Stimulated activated CD8-positive, alpha-beta memory T cell treated with anti-CD3 and anti-CD28 coated beads, Interleukin-4, amount 100 ng/mL, for 48 hours (primary cell): ENCODE results near the gene BHLHE23.
"Not testable (repeated sequence)": the region's sequence is repeated elsewhere in the genome, so short reads cannot be mapped to it uniquely, and the experiment has no call there.

Experiments
- DNase-seq: peaks from one replicate; pipeline ENCODE4 v3.0.0-alpha.2; 2020

Gene BHLHE23

DNA sequence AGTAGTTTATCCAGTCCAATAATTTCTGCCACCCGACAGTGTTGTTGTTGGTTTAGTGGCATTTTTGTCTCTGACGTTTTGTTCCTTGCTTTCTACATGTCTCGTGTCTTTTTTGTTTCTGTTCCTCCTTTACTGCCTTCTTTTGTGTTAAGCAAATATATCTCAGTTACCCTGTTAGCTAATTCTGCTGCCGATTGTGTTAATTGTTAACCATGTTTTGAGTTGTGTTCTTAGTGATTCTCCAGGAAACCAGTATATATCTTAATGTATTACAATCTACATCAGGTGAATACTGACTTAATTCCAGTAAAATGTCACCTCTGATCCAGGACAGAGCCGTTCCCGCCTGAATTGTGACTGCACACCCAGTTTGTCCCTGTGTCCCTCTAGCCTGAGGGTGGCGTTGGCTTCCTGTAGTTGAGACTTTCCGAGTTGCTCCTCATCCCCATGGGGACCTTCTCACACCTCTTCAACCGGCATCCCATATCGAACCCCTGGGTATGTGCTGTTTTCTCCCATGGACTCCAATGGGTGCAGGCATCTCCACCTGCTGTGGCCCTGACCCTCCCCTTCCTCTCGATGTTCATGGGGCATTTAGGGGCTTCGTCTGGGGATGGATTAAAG lies 35.8 kb upstream of the BHLHE23 start:
- DNase-seq = no peak

DNA sequence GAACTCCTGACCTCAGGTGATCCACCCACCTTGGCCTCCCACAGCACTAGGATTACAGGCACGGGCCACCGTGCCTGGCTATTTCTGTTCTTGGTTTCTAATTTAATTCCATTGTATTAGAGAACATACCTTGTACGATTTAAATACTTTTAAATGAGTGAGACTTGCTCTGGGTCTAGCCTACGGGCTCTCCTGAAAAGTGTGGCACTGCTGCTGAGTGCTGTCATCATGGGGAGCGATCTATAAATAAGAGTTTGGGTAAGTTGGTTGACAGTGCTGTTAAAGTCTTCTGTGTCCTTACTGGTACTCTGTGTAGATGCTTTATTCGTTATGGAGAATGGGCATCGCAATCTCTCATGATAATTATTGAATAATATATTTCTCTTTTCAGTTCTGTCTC lies 35.0 kb upstream of the BHLHE23 start:
- no peak for DNase-seq

DNA sequence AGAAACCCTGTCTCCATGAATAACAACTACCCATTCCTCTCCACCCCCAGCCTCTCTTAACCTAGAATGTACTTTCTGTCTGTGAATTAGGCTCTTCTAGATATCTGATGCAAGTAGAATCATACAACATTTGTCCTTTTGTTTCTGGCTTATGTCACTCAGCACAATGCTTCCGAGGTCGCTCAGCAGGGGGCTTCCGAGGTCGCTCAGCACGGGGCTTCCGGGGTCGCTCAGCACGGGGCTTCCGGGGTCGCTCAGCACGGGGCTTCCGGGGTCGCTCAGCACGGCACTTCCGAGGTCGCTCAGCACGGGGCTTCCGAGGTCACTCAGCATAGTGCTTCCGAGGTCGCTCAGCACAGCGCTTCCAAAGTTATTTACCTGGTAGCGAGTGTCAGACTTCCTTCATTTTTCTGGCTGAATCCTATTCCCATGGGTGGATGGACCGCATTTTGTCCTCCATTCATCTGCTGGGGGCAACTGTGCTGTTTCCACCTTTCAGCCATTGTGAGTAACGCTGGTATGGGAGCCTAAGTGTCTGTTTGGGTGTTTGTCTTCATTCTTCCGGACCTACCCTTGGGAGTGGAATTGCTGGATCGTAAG lies 31.0 kb upstream of the BHLHE23 start:
- no peak for DNase-seq

DNA sequence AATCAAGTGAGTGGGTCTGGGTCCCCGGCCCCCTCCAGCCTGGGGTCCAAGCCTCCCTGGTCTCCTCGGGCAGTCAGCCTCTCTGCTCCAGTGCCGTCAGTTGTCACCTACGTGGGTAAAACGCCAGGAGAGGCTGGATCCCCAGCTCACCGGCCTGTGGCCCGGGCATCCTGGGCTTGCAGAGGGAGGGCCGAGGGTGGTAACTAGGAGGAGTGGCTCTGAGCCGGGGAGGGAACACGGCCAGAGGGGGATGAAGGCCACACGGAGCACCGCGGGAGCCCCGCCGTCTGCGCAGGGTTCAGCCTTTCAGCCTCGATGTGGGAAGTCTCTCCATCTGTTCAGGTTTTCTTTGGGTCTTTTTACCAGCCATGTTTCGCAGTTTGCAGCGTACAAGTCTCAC lies 29.5 kb upstream of the BHLHE23 start:
- no peak for DNase-seq

DNA sequence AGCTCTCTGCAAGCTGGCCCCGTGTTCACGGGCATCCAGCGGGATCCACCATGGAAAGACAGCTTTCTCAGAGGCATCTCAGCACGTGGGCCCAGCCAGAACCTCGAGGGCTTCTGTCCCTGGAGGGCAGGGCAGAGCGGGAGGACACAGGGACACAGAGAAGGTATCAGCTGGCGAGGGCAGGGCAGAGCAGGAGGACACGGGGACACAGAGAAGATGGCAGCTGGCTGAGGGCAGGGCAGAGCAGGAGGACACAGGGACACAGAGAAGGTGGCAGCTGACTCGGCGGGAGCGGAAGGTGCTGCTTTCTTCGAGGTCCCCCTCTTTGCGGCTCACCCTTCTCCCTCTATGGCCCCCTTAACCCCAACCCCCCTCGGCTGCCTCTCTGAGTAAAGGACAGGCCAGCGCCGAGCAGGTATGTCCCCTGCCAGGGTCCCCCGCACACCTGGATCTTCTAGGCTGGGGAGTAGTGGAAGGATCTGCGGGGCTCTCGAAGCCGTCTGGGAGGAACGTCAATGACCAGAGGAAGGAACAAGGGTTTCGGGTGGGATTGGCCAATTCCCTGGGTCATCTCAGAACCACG lies 28.9 kb upstream of the BHLHE23 start:
- no peak for DNase-seq

DNA sequence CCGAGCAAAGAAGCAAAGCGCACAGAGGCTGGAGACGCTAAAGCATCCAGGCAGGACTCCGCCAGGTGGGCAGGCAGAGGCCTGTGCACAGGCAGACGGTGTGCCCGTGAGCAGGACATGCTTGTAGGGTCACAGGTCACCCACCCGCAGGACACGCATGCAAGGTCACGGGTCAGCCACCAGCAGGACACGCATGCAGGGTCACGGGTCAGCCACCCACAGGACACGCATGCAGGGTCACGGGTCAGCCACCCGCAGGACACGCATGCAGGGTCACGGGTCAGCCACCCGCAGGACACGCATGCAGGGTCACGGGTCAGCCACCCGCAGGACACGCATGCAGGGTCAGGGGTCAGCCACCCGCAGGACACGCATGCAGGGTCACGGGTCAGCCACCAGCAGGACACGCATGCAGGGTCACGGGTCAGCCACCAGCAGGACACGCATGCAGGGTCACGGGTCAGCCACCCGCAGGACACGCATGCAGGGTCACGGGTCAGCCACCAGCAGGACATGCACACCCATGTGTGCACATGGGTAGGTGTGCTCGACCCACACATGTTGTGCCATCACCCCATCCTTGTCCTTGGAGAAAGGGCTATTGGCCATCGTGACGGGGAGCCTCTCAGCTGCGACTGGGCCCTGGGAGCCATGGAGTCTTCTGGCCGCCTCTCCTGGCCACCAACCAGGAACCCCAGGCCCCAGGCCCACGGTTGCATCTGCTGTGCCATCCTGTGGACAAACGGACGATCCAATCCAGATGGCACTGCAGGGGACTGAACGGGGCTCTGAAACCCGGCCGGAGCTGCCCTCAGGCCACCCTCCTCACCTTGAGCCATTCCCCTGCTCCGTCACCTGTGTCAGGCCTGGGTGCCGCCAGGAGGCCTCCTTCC lies 28.2 kb upstream of the BHLHE23 start:
- DNase-seq = not testable (repeated sequence)

DNA sequence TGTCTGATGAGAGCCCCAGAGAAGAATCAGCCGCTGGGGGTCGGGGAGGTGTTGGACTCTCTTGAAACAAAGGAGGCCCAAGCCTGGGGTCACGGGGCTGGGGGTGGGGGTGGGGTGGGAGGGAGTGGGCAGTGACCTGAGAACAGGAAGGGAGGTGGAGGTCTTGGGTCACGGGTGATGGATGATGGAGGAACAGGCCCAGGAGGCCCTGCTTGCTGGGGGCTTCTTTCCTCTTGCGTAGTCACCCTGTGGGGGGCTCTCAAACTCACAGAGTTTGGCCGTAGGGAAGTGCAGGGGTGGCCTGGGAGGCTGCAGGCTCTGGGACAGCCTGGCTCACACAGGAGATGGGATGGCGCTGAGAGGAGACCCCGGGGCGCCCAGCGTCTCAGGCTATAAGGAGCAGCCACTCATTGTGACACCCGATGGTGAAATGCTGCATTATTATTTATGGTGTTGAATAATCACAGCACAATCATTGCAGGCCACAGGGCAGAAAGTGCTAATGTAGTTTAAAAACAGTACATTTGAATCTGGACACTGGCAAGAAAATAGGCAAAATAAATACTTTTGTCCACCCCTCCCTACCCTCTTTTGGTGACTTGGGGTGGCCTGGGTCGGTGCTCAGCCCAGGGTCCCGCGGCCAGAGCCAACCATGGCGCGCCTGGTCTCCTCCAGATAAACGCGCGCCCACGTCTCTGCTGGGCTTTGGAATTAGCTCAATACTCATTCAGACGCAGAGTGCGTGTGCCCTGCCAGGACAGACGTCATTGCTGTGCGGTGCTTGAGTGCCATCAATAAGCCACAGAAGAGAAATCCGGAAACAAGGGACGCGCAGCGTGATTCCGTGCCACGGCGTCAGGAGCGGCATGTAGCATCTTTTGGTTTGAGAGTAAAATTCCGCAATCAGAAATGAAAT lies 27.3 kb upstream of the BHLHE23 start:
- DNase-seq = no peak

DNA sequence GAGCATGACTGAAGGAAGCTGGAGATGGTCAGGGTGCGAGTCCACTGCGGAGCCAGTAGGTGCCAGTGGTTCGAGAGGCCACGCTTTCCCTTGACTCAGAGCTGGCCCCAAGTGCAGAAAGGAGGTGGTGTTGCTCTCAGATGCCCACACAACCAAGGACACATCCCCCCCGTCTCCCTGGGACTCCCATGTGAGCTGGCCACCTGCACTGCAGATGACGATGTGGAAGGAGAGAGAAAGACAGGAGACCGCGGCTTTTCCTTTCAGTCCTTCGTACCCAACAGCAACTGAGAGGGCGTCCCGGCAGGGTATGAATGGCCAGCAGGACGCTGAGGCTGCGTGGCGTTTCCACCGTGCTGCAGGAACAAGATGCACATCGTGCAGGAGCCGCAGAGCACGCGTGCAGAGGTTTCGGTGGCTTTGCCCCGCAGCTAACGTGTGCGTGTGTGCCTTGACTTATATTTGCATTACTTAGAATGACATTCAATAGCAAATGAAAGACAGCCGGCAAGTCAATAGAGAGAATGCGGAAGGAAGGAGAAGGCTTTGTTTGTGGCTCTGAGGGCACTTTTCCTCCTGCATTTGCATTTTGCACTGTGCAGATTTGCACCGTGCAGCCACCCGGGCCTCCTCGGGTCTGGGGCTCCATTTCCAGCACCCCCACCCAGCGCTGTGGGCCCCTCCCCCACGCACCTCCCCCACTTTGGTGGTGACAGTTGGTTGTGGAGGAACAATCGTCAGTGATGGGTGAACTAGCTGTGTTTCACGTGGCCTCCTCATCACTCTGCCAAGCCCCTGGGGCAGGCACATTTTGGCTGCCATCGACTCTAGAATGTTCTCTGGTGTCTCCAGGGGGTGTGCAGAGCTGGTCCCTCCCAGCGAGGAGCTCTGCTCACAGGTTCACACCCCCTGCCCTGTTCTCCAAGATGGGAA lies 26.4 kb upstream of the BHLHE23 start:
- no peak for DNase-seq

DNA sequence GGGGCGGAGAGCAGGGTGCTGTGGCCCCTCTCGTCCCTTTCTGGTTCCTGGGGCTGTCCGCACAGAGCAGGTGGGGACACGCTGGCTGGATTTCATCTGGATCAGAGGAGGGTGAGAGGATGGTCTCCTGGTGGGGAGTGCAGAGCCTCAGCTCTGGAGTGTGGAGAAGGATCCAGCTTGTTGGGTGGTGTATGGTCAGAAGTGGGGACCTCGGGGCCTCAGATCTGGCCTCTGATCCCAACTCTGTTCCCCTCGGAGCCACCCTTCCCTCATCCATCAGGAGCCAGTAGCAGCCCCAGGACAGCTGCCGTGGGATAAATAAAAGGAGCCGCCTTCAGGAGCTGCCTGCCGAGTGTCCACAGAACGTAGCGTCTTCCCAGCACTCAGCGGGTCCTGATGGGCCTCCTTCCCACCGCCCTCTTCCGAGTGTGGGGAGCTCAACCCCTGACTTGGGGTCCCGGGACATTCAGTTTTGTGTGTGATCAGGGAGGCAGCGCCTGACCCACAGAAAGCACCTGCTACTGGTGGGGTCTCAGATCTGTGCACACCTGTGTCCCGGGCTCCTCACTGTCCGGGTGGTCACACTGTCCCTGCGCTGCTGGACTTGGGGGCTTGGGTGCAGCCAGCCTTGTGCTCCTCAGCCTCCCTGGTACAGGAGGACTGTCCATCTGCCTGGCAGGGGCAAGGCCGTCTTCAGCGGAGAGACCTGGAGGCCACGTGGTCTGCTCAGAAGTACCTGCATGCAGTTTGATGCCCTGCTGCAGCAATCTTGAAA lies 25.4 kb upstream of the BHLHE23 start:
- DNase-seq = no peak

DNA sequence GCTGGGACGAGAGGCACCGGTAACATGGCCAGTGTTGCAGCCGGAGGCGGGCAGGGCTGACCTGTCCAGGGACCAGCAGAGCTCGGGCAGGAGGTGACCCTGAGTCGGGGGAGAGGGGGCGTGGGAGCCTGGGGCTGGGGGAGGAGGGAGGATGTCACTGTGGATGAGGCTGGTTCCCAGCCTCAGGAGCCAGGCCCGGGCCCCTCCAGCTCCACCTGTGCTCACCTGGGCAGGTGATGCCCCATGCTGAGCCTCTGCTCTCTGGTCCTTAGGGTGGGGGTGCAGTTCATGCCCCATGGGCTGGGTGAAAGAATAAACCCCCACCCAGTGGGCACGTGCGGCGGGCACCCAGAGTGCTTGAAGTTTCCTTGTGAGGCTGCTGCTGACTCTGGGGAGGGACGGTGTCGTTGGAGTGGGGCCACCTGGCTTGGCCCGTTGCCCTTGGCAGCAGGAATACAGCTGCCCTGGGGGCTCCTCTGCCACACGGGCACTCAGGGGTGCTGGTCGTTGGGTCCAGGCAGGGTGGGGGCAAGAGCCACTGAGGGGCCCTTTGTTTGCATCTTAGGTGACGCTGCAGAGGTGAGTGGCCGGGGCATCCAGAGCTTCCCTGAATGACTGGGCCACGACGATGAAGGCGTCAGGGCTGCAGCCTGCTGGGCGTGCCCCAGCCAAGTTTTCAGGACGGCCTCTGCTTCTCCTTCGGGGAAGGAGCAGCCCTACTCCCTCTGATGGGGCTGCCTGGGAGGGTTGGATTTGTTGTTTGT lies 24.7 kb upstream of the BHLHE23 start:
- no peak for DNase-seq

DNA sequence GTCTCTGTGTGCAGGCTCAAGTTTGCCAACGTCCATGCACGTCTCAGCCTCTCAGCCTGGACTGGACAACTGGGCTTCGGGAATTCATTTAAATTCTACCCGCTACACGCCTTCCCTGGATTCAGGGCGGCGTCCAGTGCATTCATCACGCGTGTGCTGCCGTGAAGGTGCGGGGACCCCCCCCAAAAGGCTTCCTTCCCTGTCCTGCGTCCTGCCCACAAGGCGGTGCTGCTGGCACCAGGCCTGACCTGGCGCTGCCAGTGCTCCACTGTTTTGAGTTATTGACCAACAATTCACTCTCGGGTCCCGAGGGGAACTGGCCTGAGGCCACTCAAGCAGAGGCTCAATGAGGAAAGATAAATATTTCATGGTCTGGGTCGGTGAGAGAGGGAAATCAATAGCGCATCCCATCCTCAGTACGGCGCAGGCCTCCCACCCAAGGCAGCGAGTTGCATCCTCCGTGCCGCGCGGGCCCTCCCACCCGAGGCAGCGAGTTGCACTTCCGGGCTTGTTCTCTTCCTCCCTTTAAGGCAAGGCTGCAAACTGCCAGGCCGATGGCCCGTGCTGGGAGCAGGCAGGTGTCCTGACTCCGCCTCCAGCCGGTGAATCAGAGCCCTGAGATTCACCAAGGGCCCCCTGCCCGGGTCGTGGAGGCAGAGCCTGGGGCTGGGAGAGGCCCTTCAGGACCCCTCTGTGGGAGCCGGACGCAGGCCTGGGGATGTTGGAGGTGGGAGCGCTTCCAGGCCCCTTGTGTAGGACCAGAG lies 22.8 kb upstream of the BHLHE23 start:
- peak; percentile 47 for DNase-seq

DNA sequence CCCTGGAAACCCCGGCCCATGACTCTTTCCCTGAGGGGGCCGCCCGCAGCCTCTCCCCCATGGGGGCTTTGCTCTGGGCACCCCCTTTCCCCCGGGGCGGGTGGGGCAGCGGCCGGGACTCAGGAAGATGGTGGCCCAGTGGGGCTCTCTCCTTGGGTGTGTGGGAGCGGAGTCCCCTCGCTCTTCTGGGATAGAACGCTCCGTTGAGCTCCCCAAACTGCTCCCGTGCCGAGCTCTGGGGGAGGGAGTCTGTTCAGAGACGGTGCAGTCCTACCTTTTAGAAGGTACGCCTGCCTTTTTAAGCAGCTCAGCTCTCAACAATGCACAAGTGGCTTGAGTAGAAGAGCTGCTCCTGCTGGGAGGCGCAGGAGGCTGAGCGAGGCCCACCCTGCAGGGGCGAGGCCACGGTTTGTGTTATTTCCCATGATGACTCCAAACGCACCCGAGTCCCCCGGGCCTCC lies 21.7 kb upstream of the BHLHE23 start:
- DNase-seq = no peak

DNA sequence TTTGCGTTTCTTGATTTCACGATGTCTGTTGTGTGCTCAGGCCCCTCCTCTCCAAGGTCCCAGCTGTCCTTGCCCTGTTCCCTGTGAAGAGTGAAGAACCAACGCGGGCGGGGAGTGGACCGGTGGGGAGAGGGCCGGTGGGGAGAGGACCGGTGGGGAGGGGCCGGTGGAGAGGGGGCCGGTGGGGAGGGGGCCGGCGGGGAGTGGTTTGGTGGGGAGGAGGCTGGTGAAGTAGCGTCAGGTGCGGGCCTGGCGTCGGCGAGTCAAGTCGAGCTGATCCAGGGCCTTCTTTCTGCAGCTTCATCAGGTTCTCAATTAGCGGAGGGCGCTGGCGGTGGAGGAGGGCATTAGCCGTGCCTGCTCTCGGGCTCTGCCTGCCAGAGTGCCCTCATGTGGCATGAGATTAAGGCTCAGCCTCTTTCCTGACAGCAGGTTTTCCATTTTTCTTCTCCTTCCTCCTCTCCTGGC lies 21.2 kb upstream of the BHLHE23 start:
- DNase-seq = no peak

DNA sequence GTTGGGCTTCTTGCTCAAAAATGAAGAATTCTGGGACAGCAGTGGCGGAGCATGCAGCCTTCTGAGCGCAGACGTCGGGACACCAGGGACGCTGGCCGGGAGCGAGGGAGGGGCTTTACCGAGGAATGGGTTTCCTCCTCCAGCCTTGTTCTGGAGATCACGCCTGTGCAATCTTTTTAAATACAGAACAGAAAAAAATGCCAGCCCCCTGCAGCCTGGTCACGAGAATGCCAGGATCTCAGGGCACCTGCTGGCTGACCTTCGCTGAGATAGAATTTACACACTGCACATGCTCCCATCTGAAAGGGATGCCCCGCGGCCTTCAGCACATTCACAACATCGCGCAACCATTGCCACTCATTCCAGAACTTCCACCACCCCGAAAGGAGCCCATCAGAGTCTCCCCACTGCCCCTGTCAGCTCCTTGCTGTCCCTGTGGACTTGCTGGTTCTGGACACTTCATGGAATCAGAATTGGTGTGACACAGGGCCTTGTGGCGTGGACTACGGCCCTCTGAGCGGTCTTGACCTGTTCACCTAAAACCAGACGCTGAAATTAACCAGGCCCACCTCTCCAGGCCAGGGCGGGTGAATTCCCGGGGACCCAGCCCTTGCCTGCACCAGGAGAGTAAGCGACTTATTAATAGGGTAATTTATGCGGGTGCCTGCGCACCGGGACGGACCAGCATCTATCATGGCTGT lies 20.6 kb upstream of the BHLHE23 start:
- DNase-seq = no peak

DNA sequence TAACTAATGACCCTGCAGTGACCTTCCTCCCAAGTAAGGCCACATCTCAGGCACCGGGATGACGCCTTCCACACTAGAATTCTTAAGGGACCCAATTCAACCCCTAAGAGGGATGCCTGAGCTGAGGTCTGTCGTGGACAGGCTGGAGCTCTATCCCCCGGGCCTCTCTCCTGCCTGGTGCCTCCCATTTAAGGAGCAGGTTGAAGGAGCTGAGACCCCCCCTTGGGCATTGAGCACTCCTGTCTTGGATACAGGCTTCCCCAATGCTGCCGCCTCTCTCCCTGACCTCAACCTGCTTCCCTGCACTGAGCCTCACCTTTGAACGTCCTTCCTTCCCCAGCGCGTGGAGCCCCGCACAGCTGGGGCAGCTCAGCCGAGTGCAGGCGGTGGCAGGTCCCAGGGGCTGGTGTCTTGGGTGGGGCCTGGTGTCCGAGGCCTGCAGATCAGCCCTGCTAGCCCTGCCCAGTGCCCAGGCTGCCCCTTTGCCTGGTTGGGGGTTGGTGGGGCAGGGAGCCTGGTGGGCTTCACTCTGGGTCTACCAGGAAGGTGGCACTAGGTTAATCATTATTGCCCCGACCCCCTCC lies 19.9 kb upstream of the BHLHE23 start:
- no peak for DNase-seq

DNA sequence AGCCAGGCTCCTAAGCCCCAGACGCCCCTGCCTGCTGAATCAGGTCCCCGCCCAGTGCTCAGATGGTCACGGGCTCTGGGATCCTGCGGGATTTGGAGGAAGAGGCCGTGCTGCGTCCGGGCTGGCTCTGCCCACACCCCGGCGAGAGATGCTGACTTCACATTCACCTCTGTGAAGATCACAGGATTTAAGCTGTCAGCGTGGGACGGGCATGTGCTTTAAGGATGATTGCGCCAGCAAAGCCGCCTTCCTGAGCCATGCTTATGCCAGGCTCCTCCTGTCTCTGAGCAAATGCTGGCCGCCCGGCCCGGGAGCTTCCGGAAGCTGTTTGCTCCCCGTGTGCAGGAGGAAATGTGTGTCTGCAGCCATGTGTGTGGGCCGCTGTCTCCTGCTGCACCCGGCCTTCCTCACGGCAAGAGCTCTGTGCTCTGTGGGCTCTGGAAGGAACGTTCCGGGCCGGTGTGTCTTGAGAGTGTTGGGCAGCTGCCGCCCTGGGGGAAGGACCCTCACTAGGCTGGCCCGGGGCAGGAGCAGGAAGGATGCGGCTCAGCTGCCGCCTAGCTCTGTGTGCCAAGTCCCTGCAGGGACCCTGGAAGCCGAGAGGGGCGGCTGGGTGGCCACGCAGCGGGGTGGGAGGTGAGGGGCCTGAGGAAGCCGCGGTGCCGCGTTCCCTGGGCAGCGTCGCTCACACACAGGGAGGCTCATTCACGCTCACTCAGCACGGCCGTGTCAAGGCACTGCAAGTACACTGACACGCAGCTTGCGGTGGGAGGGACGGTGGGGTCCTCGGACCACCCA lies 19.0 kb upstream of the BHLHE23 start:
- DNase-seq = no peak
